PC-9 (cell line): ENCODE measurements around the gene NAT14. TPM values are rescaled to one million over a fixed set of nuclear protein-coding genes. Genes with fewer than 3 reads are reported as not detected.

Source experiments
- BruUV-seq: library from RNA; stranded (reverse); fragments of 400-500 nt; replicated peaks from 2 replicates; lab custom pipeline; 2021; lab: Mats Ljungman, UMichigan
- CTCF ChIA-PET: fragments of 300-600 bp; sonication (Branson Sonifier 250); formaldehyde crosslinking; loops from one replicate; lab custom pipeline; 2022; ENCODE audit warnings: antibody characterized with exemption; lab: Charles Lee
- POLR2A ChIA-PET: fragments of 300-600 bp; sonication (Branson Sonifier 250); formaldehyde crosslinking; loops from one replicate; lab custom pipeline; 2022; ENCODE audit warnings: antibody characterized with exemption; ENCODE audit not compliant: unreplicated experiment; lab: Charles Lee
- DNase-seq, 2 experiments: peaks; one replicate each; pipeline versions ENCODE4 v3.0.0 to v3.0.0-alpha.2; 2015 to 2022; ENCODE audit warnings: mixed read lengths in 1 of 2
- H2AFZ ChIP-seq: fragments of 200-600 bp; sonication (generic); 2 replicates; pipeline ENCODE4 v1.8.1; 2017; ENCODE audit warnings: antibody characterized with exemption
- H3F3A ChIP-seq: fragments of 200-600 bp; sonication (generic); 2 replicates; pipeline ENCODE4 v1.8.1; 2017; ENCODE audit warnings: antibody characterized with exemption, mild to moderate bottlenecking, low read depth; ENCODE audit not compliant: insufficient read depth
- H3K27ac ChIP-seq: fragments of 200-600 bp; sonication (generic); 2 replicates; pipeline ENCODE4 v1.6.1; 2016; ENCODE audit warnings: mixed run types
- H3K27me3 ChIP-seq: fragments of 200-600 bp; sonication (generic); 2 replicates; pipeline ENCODE4 v1.6.1; 2016; ENCODE audit warnings: low read depth, mixed run types; ENCODE audit not compliant: insufficient read depth
- H3K36me3 ChIP-seq: fragments of 200-600 bp; sonication (generic); 2 replicates; pipeline ENCODE4 v1.6.1; 2016; ENCODE audit warnings: low read depth, mixed run types
- H3K4me1 ChIP-seq: fragments of 200-600 bp; sonication (generic); replicated peaks from 2 replicates; pipeline ENCODE4 v1.6.1; 2016; ENCODE audit warnings: mixed run types; ENCODE audit not compliant: insufficient read depth
- H3K4me2 ChIP-seq: fragments of 200-600 bp; sonication (generic); 2 replicates; pipeline ENCODE4 v1.6.1; 2017; ENCODE audit warnings: mixed run types
- H3K4me3 ChIP-seq: fragments of 200-600 bp; sonication (generic); 2 replicates; pipeline ENCODE4 v1.6.1; 2016; ENCODE audit warnings: mixed run types
- H3K79me2 ChIP-seq: fragments of 200-600 bp; sonication (generic); 2 replicates; pipeline ENCODE4 v1.6.1; 2017; ENCODE audit warnings: low read depth, mixed run types
- H3K9me2 ChIP-seq: fragments of 200-600 bp; sonication (generic); 2 replicates; pipeline ENCODE4 v1.8.1; 2017; ENCODE audit warnings: mild to moderate bottlenecking; ENCODE audit not compliant: insufficient read depth
- H3K9me3 ChIP-seq: fragments of 200-600 bp; sonication (generic); 2 replicates; pipeline ENCODE4 v1.8.1; 2016; ENCODE audit warnings: low read depth; ENCODE audit not compliant: insufficient read depth
- H4K20me1 ChIP-seq: fragments of 200-600 bp; sonication (generic); 2 replicates; pipeline ENCODE4 v1.8.1; 2017; ENCODE audit not compliant: insufficient read depth
- EZH2 ChIP-seq: fragments of 200-600 bp; sonication (generic); IDR thresholded peaks from 2 replicates; pipeline ENCODE4 v1.8.0; 2017; ENCODE audit warnings: antibody characterized with exemption, low read depth
- intact Hi-C: fragments of 100-400 bp; cut with micrococcal nuclease; formaldehyde crosslinking; loops from one replicate; pipeline ENCODE4 v1.10.0; 2022; ENCODE audit not compliant: unreplicated experiment
- total RNA-seq: library from RNA; stranded (reverse); gene quantifications from 2 replicates; pipeline ENCODE4 v1.2.3, GENCODE V29; 2021
- TF ChIP-seq, protein P1 (sequence below): fragments of 200-600 bp; sonication (generic); conservative IDR thresholded peaks from 2 replicates; pipeline ENCODE4 v1.6.1; 2017; ENCODE audit warnings: mixed run types, antibody characterized with exemption, mild to moderate bottlenecking, moderate library complexity

Gene NAT14
- total RNA-seq, 1 experiment from 2014 or later: 61.6 TPM

DNA sequence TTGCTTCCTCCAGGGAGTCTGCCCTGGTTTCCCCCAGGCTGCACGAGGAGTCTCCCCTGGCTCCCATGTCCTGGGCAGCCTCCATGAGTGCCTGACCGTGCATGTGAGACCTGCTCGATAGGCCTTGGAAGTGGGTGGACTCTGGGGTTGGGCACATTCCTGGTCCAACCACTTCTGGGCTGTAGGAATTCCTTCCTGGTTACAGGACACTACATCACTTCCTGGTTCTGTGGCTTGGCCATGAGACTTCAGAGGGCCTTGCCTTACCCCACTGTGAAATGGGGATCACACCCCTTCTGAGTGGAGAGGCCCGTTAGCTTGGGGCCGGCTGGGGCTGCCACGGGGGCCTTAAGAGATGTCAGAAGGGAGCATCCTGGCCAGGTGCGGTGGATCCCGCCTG is 12.5 kb upstream of the NAT14 start:
- Histone ChIP-seq H3K4me3 (peak overlapping the region; percentile 56; the same call in 1 of the 2 replicates), H2AFZ (peak overlapping the region; percentile 42; the same call in 1 of the 2 replicates), H3K36me3 (no peaks in the 10 kb centered on the region), H3K4me2 (peak overlapping the region; percentile 63), H3F3A (peaks cover 63% of the 10 kb centered on the region), H3K27me3 (no peaks in the 10 kb centered on the region), H4K20me1 (peaks cover 5% of the 10 kb centered on the region; the same call in 1 of the 2 replicates), H3K9me2 (no peaks in the 10 kb centered on the region), H3K79me2 (peaks cover 17% of the 10 kb centered on the region), H3K9me3 (no peaks in the 10 kb centered on the region), H3K4me1 (peaks cover 41% of the 10 kb centered on the region), H3K27ac (peak overlapping the region; percentile 66)
- BruUV-seq: no TSS peak
- POLR2A ChIA-PET: no interaction called here
- CTCF ChIA-PET: interaction anchor here (0.8 kb wide), 1 partner anchor 31 kb away, joined by 3 read pairs; no protein-coding TSS in a partner anchor
- TF ChIP-seq, protein P1, sequence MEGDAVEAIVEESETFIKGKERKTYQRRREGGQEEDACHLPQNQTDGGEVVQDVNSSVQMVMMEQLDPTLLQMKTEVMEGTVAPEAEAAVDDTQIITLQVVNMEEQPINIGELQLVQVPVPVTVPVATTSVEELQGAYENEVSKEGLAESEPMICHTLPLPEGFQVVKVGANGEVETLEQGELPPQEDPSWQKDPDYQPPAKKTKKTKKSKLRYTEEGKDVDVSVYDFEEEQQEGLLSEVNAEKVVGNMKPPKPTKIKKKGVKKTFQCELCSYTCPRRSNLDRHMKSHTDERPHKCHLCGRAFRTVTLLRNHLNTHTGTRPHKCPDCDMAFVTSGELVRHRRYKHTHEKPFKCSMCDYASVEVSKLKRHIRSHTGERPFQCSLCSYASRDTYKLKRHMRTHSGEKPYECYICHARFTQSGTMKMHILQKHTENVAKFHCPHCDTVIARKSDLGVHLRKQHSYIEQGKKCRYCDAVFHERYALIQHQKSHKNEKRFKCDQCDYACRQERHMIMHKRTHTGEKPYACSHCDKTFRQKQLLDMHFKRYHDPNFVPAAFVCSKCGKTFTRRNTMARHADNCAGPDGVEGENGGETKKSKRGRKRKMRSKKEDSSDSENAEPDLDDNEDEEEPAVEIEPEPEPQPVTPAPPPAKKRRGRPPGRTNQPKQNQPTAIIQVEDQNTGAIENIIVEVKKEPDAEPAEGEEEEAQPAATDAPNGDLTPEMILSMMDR: no peak
- TF ChIP-seq EZH2: no peak
- intact Hi-C loops: loop anchor here (10.0 kb wide), 3 partner anchors 328 to 1008 kb away; partner anchors contain the start of genes LENG9, RDH13 and TNNT1
- DNase-seq: peak; percentile 82 to 95

DNA sequence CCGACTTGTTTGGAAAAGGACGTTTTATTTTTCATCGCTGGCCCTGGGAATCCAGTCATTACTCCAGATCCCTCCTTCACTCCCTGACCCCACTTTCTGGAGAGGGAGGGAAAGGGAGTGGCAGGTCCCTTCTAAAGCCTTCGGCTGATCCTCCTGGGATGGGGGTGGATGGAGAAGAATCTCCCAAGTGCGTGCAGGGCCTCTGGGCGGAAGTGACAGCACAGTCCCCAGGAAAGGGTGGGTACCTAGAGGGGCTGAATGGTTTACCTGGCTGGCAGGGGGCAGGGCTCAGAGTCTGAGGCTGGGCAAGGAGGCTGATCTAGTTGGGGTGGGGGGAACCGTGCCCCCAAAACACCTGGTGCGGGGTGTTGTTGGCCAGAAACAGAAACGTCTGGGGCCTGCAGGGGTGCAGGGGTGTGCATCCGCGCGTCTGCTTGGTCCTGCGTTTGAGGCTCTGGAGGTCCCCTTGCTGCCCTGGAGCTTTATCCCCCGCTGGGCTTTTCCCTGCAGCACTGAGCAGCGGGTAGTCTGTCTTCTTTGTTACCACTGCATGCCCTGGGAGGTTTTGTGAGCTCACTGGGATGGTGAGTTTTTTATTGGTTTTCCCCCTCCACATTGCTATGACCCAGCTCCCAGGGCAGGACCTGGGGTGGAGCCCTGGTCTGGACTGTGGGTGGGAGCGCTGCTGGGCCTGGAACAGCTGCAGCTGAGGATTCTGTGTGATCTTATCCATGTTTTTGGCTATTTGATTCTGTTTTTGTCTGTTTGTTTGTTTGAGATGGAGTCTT is 11.6 kb upstream of the NAT14 start:
- Histone ChIP-seq H3K79me2 (peaks cover 27% of the 10 kb centered on the region), H3K4me1 (peaks cover 43% of the 10 kb centered on the region), H3K9me3 (no peaks in the 10 kb centered on the region), H3K4me3 (peak overlapping the region; percentile 56; the same call in 1 of the 2 replicates), H3K9me2 (no peaks in the 10 kb centered on the region), H3K27ac (peak overlapping the region; percentile 66), H3K36me3 (no peaks in the 10 kb centered on the region), H3F3A (peaks cover 57% of the 10 kb centered on the region), H3K4me2 (peak overlapping the region; percentile 63), H3K27me3 (no peaks in the 10 kb centered on the region), H4K20me1 (peaks cover 15% of the 10 kb centered on the region), H2AFZ (no peak overlapping the region)
- DNase-seq: peak in 1 of 2 experiments; percentile 35
- no peak for TF ChIP-seq EZH2
- TF ChIP-seq, protein P1: no peak
- ChIA-PET CTCF (interaction anchor here (0.8 kb wide), 1 partner anchor 30 kb away, joined by 3 read pairs; no protein-coding TSS in a partner anchor), POLR2A (interaction anchor here (0.5 to 0.7 kb wide), 3 partner anchors 100 to 151 kb away, joined by 3 to 5 read pairs (median 5); partner anchors contain the start of gene ZNF784)
- intact Hi-C loops: loop anchor here (10.0 kb wide), 3 partner anchors 329 to 1009 kb away; partner anchors contain the start of genes LENG9, RDH13 and TNNT1
- no TSS peak for BruUV-seq
